SK-N-SH (cell line): ENCODE measurements around the gene PPP6R2. TPM values are rescaled to one million over a fixed set of nuclear protein-coding genes. Genes with fewer than 3 reads are reported as not detected.

Source experiments
- CTCF ChIA-PET: fragments of 300-600, 350-600 bp; formaldehyde crosslinking; extraction: SDS; loops from one replicate; lab custom pipeline; 2021; lab: Yijun Ruan, JAX
- POLR2A ChIA-PET: fragments of 350-600 bp; sonication (Branson Sonifier 250); formaldehyde crosslinking; extraction: SDS; loops from one replicate; lab custom pipeline; 2020; ENCODE audit warnings: antibody characterized with exemption, inconsistent platforms; lab: Yijun Ruan, JAX
- DNase-seq: peaks from one replicate; pipeline ENCODE4 v3.0.0; 2012
- H2AFZ ChIP-seq: fragments of 200-600 bp; sonication (generic); 2 replicates; pipeline ENCODE4 v1.8.1; 2016; ENCODE audit warnings: antibody characterized with exemption, mild to moderate bottlenecking, low read depth
- H3F3A ChIP-seq: fragments of 200-600 bp; sonication (generic); replicated peaks from 2 replicates; pipeline ENCODE3; 2016; ENCODE audit warnings: antibody characterized with exemption, mild to moderate bottlenecking; ENCODE audit not compliant: insufficient read depth
- H3K27ac ChIP-seq, 2 experiments: fragments of 200-500 bp in 1 of 2; fragments of 200-600 bp in 1 of 2; sonication (Bioruptor generic) in 1 of 2; sonication (generic), shearing (Covaris generic) in 1 of 2; 2 replicates each; pipeline versions ENCODE4 v1.5.1 to v1.6.1; 2014 to 2016; ENCODE audit warnings: low read depth in 2 of 2, inconsistent platforms in 1 of 2, low read length in 1 of 2, mild to moderate bottlenecking in 1 of 2, mixed read lengths in 1 of 2
- H3K27me3 ChIP-seq: fragments of 200-600 bp; sonication (generic), shearing (Covaris generic); 2 replicates; pipeline ENCODE4 v1.6.1; 2016; ENCODE audit warnings: mixed run types; ENCODE audit not compliant: insufficient read depth
- H3K36me3 ChIP-seq, 2 experiments: fragments of 200-500 bp in 1 of 2; fragments of 200-600 bp in 1 of 2; sonication (Bioruptor generic) in 1 of 2; sonication (generic) in 1 of 2; replicated peaks in 1 of 2; 2 replicates each; pipeline versions ENCODE3 to v1.5.1; 2014 to 2016; ENCODE audit warnings: low read length in 1 of 2, mild to moderate bottlenecking in 1 of 2; ENCODE audit not compliant: insufficient read depth in 2 of 2, control insufficient read depth in 1 of 2
- H3K4me1 ChIP-seq, 2 experiments: fragments of 200-500 bp in 1 of 2; fragments of 200-600 bp in 1 of 2; sonication (Bioruptor generic) in 1 of 2; sonication (generic), shearing (Covaris generic) in 1 of 2; 2 replicates each; pipeline versions ENCODE4 v1.5.1 to v1.6.1; 2014 to 2016; ENCODE audit warnings: low read depth in 1 of 2, low read length in 1 of 2, mixed run types in 1 of 2; ENCODE audit not compliant: insufficient read depth in 2 of 2, control insufficient read depth in 1 of 2
- H3K4me2 ChIP-seq: fragments of 200-600 bp; sonication (generic), shearing (Covaris generic); 2 replicates; pipeline ENCODE4 v1.6.1; 2017; ENCODE audit warnings: mixed run types
- H3K4me3 ChIP-seq, 2 experiments: fragments of 200-500 bp in 1 of 2; fragments of 200-600 bp in 1 of 2; sonication (Bioruptor generic) in 1 of 2; sonication (generic), shearing (Covaris generic) in 1 of 2; 2 replicates each; pipeline versions ENCODE4 v1.5.1 to v1.8.1; 2014 to 2016; ENCODE audit warnings: low read depth in 2 of 2, inconsistent platforms in 1 of 2, low read length in 1 of 2, mild to moderate bottlenecking in 1 of 2, mixed read lengths in 1 of 2, moderate library complexity in 1 of 2
- H3K79me2 ChIP-seq: fragments of 200-600 bp; sonication (generic); 2 replicates; pipeline ENCODE4 v1.8.1; 2017; ENCODE audit warnings: mild to moderate bottlenecking; ENCODE audit not compliant: insufficient read depth
- H3K9ac ChIP-seq: fragments of 200-600 bp; sonication (generic); 2 replicates; pipeline ENCODE4 v1.6.1; 2017; ENCODE audit warnings: mixed run types
- H3K9me2 ChIP-seq: fragments of 200-600 bp; sonication (generic); 2 replicates; pipeline ENCODE4 v1.6.1; 2017; ENCODE audit warnings: mixed run types
- H3K9me3 ChIP-seq: fragments of 200-600 bp; sonication (generic); 2 replicates; pipeline ENCODE4 v1.6.1; 2017; ENCODE audit warnings: mixed run types, mild to moderate bottlenecking, moderate library complexity
- H4K20me1 ChIP-seq: fragments of 200-600 bp; sonication (generic); 2 replicates; pipeline ENCODE4 v1.6.1; 2017; ENCODE audit warnings: mild to moderate bottlenecking, mixed run types; ENCODE audit not compliant: insufficient read depth
- CHD2 ChIP-seq: fragments of 150-350 bp; IDR thresholded peaks from 2 replicates; pipeline ENCODE4 v1.6.1; 2018; ENCODE audit warnings: low read length; ENCODE audit not compliant: partially characterized antibody
- EP300 ChIP-seq, 2 experiments: IDR thresholded peaks; 2 replicates each; pipeline versions ENCODE4 v1.4.0 to v1.6.1; 2012; ENCODE audit warnings: borderline replicate concordance in 1 of 2, low read depth in 1 of 2, low read length in 1 of 2
- FOSL2 ChIP-seq: IDR thresholded peaks from 2 replicates; pipeline ENCODE4 v1.4.0; 2012; ENCODE audit warnings: low read depth, mild to moderate bottlenecking, moderate library complexity, borderline replicate concordance
- FOXM1 ChIP-seq: IDR thresholded peaks from 2 replicates; pipeline ENCODE4 v1.4.0; 2012; ENCODE audit warnings: low read depth, mild to moderate bottlenecking
- GABPA ChIP-seq: IDR thresholded peaks from 2 replicates; pipeline ENCODE4 v1.4.0; 2012; ENCODE audit warnings: low read depth, mild to moderate bottlenecking
- GATA2 ChIP-seq: sonication (generic); formaldehyde crosslinking; IDR thresholded peaks from 2 replicates; pipeline ENCODE4 v1.5.0; 2020; ENCODE audit warnings: mild to moderate bottlenecking, missing genetic modification reagents
- JUND ChIP-seq: IDR thresholded peaks from 2 replicates; pipeline ENCODE4 v1.4.0; 2012
- MAX ChIP-seq: IDR thresholded peaks from 2 replicates; pipeline ENCODE4 v1.4.0; 2012; ENCODE audit warnings: low read depth
- MEF2A ChIP-seq: IDR thresholded peaks from 2 replicates; pipeline ENCODE4 v1.4.0; 2012; ENCODE audit warnings: low read depth, borderline replicate concordance
- NFIC ChIP-seq: IDR thresholded peaks from 2 replicates; pipeline ENCODE4 v1.4.0; 2012; ENCODE audit warnings: borderline replicate concordance
- POLR2AphosphoS5 ChIP-seq: IDR thresholded peaks from 2 replicates; pipeline ENCODE4 v1.6.1; 2012; ENCODE audit warnings: low read depth, low read length
- RFX5 ChIP-seq: IDR thresholded peaks from 2 replicates; pipeline ENCODE4 v1.6.1; 2012; ENCODE audit warnings: mild to moderate bottlenecking, improper control_type of control experiment, low read length
- RXRA ChIP-seq: IDR thresholded peaks from 2 replicates; pipeline ENCODE4 v1.4.0; 2012; ENCODE audit warnings: low read depth, mild to moderate bottlenecking, borderline replicate concordance
- SIN3A ChIP-seq: IDR thresholded peaks from 2 replicates; pipeline ENCODE4 v1.6.1; 2012; ENCODE audit warnings: low read depth, mild to moderate bottlenecking, low read length, moderate library complexity, borderline replicate concordance
- SMC3 ChIP-seq: IDR thresholded peaks from 2 replicates; pipeline ENCODE4 v1.6.1; 2012; ENCODE audit warnings: low read depth, low read length, improper control_type of control experiment
- TAF1 ChIP-seq: IDR thresholded peaks from 2 replicates; pipeline ENCODE4 v1.6.1; 2012; ENCODE audit warnings: low read depth, mild to moderate bottlenecking, low read length, moderate library complexity, borderline replicate concordance
- TCF12 ChIP-seq: IDR thresholded peaks from 2 replicates; pipeline ENCODE4 v1.4.0; 2012
- TEAD4 ChIP-seq: IDR thresholded peaks from 2 replicates; pipeline ENCODE4 v1.4.0; 2012; ENCODE audit warnings: mild to moderate bottlenecking, borderline replicate concordance; ENCODE audit not compliant: insufficient read depth
- USF1 ChIP-seq: IDR thresholded peaks from 2 replicates; pipeline ENCODE4 v1.4.0; 2012; ENCODE audit warnings: low read depth, borderline replicate concordance
- USF2 ChIP-seq: fragments of 150-350 bp; IDR thresholded peaks from 2 replicates; pipeline ENCODE4 v1.6.1; 2017; ENCODE audit warnings: antibody characterized with exemption, low read length, low read depth, borderline replicate concordance
- WGBS: methylation state at CpG from one replicate; pipeline ENCODE4 v1.1.6; 2017; ENCODE audit warnings: low lambda C conversion rate; 5-methylcytosine and 5-hydroxymethylcytosine counted together
- polyA plus RNA-seq, 3 experiments: library from polyadenylated mRNA; depleted of rRNA; stranded (reverse); fragments of >200 nt; gene quantifications; 2 replicates each; pipeline ENCODE4 v1.2.3, GENCODE V29; 2012

Gene PPP6R2
- polyA plus RNA-seq, 1 of the 3 experiments (the other 2 are of a cell fraction): 45.7 TPM

GRCh38 chr22:50485221-50486131 is 142.3 kb downstream of the PPP6R2 start:
- Histone ChIP-seq H4K20me1 (no peaks in the 10 kb centered on the region), H2AFZ (no peak overlapping the region), H3K9me2 (no peaks in the 10 kb centered on the region), H3K9me3 (no peaks in the 10 kb centered on the region), H3K79me2 (no peaks in the 10 kb centered on the region), H3K4me2 (no peak overlapping the region), H3K4me3 (no peak overlapping the region), H3K27me3 (peaks cover 6% of the 10 kb centered on the region; the same call in 1 of the 2 replicates), H3F3A (no peaks in the 10 kb centered on the region), H3K36me3 (no peaks in the 10 kb centered on the region), H3K4me1 (peaks cover 0 to 2% of the 10 kb centered on the region in 2 experiments; a peak in 1 of 4 replicates), H3K27ac (no peak overlapping the region), H3K9ac (no peak overlapping the region)
- DNase-seq: no peak
- 74% methylated on average over 18 of the region's 29 CpGs for WGBS
- TF ChIP-seq SMC3: no peak
- no peak for TF ChIP-seq USF1
- no peak for TF ChIP-seq SIN3A
- no peak for TF ChIP-seq CHD2
- no peak for TF ChIP-seq EP300 (IDR thresholded peaks at IDR 0.05; ENCODE audit: borderline replicate concordance in 1 of 2, low read depth in 1 of 2, low read length in 1 of 2)
- no peak for TF ChIP-seq MEF2A
- no peak for TF ChIP-seq TCF12
- TF ChIP-seq GABPA: no peak
- no peak for TF ChIP-seq POLR2AphosphoS5
- TF ChIP-seq RXRA: no peak
- no peak for TF ChIP-seq RFX5
- no peak for TF ChIP-seq JUND
- no peak for TF ChIP-seq NFIC
- no peak for TF ChIP-seq FOXM1
- no peak for TF ChIP-seq TAF1
- no peak for TF ChIP-seq TEAD4
- no peak for TF ChIP-seq USF2
- TF ChIP-seq FOSL2: no peak
- no peak for TF ChIP-seq GATA2 (CRISPR knock-in tag)
- no peak for TF ChIP-seq MAX
- POLR2A ChIA-PET: no interaction called here
- CTCF ChIA-PET: interaction anchor here (3.2 kb wide), 1 partner anchor 13 kb away, joined by 12 read pairs; no protein-coding TSS in a partner anchor
